Tongue (tissue), 2 donors: ENCODE data around the gene DHCR24. TPM values are rescaled to one million over a fixed set of nuclear protein-coding genes. Genes with fewer than 3 reads are reported as not detected.

Experiments
- DNase-seq: peaks from one replicate; pipeline ENCODE4 v3.0.0-alpha.2; 2015
- total RNA-seq: library from RNA; depleted of rRNA; stranded (reverse); fragments of >200 nt; gene quantifications from one replicate; pipeline ENCODE4 v1.2.3, GENCODE V29; 2014

The DHCR24 gene
- total RNA-seq, 1 donor from 2014 or later = 22.5 TPM

DNA sequence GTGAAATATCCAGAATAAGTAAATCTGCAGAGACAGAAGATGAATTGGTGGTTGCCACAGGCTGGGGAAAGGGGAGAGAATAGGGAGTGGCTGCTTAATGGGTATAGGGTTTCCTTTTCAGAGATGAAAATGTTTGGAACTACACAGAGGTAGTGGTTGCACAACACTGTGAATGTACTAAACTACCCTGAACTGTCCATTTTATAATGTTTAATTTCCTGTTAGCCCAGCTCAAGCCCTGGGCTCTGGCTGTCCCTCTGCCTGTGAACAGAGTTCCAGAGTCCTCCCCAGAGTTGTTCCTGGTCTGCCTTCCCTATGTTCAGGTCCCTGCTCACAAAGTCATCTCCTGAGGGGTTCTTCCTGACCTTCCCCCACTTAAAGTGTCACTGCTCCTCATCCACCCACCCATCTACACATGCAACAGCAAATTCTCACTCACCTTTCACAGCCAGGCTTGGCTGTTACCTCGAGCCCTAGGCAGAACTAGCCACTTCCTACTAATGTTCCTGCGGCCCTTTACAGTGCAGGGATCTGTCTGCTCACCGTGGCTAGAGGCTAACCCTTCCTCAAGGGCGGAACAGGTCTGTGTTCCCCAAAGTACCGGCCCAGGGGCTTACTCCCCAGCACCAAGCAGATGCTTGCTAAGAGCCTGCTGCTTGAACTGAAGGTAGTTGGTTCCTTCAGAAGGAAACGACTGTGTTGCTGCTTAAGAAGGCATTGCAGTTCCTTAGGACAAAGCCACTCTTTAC is 22.4 kb downstream of the DHCR24 start:
- no peak for DNase-seq

DNA sequence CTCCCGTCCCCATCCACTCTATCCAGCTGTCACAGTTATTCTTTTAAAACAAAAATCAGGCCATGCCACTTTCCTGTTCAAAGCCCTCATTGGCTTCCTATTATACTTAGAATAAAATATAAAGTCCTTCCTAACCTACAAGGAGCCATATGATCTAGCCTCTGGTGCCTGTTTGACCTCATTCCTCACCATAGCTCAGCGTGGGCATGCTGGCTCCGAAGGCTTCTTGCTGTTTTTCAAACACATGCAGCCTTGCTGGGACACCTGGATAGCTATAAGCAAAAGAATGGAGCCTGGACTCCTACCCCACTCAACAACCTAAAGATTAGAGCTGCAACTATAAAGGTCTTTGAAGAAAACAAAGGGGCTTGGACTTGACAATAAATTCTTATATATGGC is 23.7 kb downstream of the DHCR24 start:
- no peak for DNase-seq

DNA sequence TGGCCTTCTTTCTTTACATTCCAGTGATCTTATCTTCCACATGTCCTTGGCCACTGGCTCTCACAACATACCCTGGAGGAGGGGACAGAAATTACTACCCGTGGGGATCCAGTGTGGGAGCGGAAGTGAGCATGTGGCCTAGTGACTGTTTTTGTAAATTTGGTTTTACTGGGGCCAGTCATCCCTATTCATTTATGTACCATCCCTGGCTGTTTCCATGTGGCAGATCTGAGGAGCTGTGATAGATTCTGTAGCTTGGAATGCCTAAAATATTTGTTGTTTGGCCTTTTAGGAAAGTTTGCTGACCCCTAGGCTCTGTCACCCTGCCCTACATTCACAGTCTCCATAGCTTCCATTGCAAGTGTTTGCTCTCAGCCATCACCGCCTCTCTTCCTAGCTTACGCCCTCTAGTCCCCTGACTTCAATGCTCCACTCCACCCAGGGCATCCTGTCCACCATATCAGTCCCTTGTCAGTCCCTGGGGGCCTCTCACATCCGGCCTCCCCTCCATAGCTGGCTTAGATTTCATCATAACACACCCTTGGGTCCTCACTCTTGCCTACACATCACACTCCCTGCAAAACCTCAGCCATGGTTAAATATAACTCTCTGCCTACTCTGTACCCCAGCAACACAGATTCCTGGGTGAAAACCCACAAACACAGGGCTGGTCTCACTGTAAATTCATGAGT is 25.8 kb downstream of the DHCR24 start:
- no peak for DNase-seq

DNA sequence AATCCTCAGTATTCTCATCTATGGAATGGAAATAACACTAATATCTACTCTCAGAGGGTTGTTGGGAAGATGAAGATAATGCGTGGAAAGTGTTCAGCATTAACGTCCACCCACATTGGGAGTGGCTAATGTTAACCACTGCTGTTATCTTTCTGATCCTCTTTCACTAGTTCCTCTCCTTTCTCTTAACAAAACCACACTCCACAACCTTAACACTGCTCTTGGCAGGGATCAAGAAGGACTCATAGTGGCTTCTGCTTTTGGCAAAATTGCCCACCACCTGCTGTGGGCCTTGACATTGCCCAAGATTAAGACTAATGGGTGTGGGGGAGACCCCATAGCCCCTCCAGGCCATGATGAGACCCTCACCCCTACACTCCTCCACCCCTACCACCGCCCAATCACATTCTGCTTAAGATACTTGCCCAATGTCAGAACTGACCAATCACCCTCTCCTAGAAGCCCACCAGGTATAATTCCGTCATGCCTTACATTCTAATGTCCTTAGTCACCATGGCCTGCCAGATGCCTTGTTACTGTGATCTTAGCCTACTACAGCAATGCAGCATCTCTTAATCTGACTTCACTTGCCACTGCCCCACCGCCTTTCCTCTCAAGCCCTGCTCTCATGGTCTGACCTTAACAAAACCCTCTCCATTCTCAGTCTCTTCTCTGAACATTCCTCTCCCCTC is 27.1 kb downstream of the DHCR24 start:
- DNase-seq = no peak

DNA sequence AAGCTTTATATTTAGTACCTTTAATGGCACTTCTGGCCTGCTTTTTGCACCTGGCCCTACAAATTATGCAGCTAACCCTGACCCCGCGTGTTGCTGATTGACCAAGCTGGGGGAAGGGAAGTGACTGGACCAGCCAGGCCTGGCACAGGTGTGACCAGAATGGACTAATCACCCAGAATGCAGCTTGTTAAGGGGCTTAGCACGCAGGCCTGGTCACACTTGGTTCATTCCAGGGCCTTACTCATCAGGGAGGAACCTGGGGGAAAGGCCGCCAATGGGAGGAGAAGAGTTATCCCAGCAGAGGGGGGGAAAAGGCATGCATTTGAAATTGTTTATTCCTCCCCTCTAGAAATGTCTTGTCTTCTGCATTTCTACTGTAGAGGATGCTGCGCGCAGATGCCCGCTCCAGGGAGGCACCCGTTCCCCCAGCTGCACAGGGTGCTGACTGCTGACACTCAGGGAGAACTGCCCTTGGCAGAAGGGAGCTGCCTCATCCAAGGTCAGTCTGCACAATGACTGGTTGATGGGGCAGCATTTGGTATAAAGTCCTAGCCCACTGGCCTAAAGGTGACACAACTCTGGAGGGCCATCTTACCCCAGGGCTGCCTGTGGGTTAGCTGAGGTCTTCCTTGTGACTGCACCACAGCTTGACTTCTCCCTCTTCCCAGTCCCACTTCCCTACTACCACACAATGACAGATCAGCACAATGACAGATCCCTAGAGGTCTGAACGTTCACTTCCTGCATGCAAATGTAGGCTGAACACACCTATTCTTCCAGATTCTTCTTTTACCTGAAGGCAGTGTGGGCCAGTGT is 29.0 kb downstream of the DHCR24 start:
- no peak for DNase-seq

DNA sequence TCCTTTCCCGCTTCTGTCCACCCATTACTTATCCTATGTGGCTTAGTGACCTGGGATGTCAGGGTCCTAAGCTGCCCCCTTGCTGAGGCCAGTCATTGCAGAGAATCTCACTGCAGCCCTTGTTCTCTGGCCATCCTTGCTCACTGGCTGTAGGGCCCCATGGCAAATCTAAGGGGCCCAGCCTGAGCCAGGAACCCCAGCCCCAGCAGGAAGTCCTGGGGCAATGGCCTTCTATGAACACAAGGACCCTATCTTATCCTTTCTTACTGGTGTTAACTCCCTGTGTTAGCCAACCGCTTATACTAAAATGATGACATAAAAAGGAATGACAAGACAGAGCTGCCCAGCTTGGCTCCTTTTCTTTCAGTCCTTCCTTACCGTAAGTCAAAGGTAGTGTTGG is 29.9 kb downstream of the DHCR24 start:
- no peak for DNase-seq

DNA sequence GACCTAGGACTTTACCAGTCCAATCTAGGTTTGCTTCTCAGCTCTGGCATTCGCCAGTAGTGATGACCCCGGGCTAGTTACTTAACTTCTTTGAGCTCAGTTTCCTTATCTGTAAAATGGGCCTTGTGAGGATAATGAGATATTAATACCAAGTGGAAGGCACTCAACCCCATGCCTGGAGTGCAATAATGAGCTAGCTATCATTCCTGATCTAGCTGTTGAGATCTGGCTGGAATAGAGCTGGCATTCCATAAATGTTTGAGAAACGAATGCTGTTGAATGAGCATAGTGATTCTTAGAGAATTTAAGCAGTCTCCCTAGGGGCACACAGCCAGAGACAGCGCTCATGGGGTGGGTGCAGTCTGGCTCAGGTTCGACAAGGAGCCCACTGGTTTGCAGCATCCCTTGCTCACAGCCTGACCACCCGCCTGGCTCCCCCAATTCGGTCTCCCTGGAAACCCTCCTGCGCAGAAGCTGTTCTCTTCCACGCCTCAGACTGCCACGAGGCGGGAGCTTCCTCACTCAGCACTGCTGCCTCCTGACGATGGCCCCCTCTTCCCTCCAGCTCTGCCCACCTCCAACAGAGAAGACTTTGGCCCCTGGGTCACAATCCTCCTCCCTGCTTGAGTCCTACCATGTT is 32.5 kb downstream of the DHCR24 start:
- DNase-seq = no peak

DNA sequence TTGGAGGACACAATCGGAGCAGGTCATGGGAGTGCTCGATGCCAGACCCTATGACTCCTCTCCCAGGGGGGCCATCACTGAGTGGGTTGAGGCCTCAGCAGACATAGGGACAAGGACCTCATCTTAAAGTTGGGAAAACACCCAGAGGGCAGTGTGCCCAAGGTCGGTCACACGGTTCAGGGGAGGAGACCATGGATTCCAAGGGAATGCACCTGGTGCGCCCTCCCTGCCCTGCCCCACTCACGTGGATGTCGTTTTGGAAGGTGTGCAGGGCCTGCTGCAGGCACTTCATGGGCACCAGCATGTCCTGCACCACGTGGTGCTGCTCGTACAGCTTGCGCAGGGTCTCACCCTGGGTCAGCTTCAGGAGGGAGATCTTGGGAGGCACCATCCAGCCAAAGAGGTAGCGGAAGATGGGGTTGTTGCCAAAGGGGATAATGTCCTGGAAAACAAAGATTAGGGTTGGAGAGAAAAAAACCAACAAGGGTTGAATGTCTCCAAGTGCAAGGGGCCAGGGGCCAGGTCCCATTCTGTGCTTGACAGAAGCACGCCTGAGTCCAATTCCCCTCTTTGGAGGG is 33.1 kb downstream of the DHCR24 start:
- no peak for DNase-seq

DNA sequence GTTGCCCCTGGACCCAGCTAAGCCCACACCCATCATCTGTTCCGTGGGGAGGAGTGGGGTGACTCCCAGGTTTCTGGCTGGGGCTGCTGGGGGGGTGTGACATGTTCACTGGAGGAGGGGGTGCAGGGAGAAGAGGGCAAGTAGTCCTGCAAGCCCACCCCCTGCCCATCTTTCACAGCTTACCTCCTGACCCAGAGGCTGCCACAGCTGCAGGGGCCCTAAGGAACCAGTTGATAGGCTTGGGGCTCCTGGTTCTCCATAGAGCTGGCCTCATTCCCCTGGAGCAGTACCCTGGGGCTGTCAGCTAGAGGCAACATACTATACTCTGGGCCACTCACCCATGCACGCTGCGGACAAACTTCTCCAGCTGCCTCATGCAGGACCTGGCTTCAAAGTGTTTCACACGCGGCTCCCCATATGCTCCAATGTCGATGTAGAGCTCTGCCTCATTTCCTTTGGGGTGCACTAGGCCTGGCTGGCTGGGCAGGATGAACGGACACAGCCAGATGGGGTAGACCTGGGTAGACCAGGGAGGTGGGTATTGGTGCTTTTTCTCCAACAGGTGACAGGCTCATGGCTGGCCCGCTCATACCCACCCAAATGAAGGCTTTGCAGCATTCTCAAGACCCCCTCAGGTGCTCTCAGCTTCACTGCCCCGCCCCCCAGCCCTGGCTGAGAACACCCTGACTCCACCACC is 33.8 kb downstream of the DHCR24 start:
- no peak for DNase-seq

DNA sequence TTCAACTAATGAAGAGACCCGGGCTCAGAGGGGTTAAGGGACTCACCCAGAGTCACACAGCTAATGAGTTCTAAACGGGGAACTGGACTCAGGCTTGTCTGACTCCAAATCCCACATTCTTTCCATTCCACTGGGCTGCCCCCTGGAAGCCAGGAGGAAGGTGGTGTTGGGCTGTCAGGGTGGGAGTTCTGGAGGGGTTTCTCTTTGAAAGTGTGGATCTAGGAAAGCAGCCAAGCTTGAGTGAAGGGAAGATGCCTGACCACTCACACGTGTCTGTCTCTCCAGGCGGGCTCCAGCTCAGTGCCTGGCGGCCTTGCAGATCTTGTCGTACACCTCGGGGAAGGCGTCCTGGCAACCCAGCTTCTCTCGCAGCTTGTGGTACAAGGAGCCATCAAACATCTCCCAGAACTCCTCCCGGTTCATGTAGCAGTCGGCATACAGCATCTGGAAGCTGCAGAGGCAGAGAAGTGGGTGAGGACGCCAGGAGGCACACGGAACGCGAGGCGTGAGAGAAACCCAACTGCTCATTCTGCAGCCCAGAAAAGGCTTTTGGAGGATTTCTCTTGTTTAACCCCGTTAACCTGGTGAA is 35.0 kb downstream of the DHCR24 start:
- DNase-seq = no peak

DNA sequence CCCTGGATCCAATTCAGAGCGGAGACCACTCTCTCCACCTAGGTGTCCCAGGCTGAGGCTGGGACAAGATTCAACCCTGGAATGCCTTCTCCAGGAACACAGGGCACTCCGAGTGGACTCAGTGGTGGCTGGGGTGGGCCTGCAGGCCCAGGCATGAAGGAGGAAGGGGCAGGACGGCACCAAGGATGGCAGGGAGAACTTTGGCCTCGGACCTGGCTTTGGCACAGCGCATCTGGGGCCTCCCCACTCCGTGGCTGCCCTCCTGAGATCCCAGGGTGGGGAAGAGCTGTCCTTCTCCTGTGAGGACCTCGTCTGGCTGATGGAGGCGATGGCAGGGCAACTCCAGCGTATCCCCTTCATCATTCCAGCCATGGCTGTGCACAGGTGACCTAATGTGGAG is 35.6 kb downstream of the DHCR24 start:
- DNase-seq = no peak

DNA sequence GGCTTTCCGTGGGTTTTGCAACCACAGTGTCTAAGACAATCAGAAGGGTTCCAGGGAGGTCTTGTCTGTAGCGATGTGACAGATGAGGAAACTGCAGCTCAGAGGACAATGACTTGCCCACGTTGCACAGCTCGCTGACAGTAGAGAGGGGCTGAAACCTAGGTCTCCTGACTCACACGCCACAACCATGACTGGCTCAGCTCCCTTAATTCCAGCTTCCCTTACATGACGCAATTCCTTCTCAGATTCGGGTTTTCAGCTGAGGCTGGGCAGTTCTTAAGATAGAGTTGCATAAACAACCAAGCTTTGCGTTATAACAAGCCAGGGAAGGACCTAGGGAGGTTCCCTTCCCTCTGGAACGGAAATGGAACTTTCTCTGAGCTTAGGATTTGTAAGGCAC is 36.3 kb downstream of the DHCR24 start:
- no peak for DNase-seq

DNA sequence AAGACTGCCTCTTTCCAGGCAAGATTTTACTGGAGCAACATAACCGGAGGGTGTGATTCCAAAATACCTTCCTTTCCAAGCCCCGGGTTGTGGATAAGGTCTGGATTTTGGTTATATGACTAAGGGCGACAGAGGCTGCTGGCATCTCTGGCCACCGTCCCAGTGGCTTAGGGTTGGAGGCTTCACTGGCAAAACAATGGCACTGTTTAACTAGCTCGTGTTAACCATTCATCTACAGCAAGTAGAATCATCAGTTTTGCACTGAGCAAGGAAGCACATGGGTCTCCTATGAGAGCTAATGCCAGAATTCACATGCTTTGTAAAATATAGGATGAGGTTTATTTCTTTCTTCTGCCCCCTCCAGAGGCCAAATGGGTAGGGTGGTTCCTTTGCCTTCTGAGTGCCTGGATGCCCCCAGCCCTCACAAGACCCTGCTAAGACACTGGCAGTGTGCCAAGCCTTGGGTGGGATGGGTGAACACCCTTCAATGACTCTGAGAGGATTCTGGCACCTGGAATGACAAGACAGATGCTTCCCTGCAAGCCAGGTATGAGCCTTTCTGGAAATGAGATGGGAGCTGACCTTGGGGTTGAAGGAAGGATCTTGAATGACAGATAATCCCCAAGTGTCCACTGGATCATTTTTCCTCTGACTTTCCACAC is 36.8 kb downstream of the DHCR24 start:
- no peak for DNase-seq

DNA sequence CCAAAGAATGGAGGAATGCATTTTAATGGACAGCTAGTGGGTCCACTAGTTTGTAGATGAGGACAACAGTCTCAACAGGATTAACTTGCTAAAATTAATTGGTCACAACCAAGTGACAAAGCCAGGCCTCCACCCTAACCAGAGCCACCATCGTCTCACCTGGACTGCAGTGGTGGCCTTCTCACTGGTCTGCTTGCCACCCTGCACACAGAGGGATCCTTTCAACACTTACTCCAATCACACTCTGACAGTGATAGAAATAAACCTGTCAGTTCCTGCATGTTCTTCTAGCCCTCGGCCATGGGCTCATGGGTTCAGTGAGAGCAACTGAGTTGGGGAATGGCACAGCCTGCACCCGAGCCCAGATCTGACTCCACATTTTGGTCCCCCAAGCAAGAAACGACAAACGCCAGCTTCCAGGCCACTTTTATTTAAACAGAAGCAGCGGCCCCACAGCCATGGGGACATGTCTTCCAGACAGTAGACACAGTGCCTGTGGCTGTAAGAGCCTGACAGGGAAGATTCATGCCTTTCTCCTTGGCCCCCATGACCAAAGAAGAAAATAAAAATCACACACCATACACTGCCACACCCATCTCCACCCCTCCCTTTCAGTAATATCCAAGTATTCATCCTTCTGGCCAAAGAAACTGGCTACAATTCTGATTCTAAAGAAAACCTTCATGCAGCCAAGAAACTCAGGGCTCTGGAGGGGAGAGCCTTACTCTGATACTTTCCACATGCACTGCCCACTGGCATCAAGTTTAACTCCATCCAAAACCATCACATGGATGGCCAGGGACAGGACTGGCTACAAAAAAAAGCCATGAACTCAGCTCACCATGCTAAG is 37.6 kb downstream of the DHCR24 start:
- no peak for DNase-seq

DNA sequence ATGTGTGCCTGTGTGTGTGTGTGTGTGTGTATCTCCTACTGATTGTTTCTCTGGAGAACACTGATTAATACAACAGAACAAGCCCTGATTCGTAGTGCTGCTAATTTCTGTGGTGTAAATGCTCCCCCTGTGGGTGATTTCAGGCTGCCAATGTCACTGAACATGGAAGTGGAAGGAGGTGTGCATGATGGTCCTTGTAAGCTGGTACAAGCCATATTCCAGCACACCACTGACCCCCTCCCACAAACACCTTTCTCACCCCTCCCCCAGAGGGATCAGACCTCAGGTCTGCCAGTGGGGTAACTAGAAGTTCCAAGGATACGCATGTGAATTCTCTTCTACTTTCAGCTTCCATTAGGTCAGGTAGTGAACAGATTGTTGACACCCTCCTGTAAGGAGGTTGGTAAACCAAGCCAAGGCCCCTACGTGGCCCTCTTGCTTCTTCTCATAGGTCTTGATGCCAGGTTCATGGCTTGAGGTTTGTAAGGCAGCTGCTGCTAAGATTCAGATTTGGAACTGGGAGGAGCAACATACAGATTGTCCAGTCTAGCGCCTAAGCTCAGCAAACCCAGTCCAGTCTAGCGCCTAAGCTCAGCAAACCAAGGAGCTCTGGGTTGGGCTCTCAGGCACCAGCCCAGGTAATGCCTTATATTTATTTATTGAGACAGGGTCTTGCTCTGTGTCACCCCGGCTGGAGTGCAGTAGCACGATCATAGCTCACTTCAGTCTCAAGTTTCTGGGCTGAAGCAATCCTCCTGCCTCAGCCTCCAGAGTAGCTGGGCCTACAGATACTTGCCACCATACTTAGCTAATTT is 38.7 kb downstream of the DHCR24 start:
- no peak for DNase-seq

DNA sequence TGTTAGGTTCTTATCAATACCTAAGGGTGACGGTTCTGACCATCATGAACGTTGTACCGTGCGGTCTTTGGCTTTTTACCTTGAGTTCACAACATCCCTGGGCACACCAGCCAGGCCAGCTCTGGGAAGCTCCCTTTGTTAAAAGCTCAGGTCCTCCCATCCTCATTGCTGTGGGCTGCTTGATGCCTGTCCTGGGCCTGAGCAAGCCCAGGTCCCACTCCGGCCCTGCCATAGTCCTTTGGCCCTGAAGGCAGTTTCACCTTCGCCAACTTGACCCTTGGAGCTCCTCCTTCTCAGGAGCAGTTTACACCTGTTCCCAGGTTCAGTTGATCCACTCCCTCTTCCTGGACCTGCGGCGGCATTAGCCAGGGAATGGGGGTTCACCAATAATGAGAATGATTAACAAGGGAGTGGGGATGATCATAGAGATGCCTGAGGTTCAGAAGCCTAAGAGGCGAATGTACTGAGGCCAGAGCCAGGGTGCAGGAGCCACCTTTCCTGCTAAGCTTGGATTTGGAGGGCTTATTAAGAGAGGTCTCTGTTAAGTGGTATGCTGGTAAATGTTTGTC is 40.2 kb downstream of the DHCR24 start:
- DNase-seq = no peak

DNA sequence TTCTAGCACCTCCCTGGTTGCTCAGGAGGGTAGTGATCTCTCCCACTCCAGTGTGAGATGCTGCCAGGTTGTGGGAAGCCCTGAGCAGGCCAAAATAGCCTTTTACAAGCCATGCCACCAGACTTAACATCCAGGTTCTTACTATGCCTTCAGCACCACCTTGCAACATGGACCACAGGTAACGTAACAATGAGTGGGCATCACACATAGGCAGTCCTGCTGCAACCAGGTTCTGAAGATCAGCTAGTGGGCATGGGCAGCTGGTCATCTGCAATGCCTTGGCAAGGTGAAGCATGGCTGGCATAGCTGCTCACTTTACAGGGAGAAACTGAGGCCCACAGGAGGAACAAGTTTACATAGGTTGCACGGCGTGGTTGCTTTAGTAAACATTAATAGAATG is 40.7 kb downstream of the DHCR24 start:
- no peak for DNase-seq

DNA sequence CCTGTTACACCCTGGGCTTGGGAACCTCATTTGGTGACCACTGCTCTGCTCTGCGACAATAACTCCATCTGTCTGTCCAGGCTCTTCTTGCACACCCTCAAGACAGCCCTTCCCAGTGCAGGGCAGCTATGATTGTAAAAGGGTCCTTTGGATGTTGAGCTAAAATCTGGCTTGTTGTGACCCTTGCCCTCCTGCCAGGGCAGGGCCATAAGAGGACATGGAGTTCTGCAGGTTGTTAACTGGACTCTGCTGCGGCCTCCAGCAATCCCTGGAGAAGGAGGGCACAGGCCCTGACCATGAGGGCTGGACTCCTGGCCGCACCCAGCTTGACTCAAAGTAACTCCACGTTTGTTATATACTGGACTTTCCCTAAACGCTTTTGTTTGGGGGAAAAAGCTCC is 41.2 kb downstream of the DHCR24 start:
- DNase-seq = no peak
